CD8-positive, alpha-beta memory T cell (primary cell): ENCODE results near the gene TIAM1. TPM values are rescaled to one million over a fixed set of nuclear protein-coding genes. Genes with fewer than 3 reads are reported as not detected.

Experiments used
- CTCF ChIA-PET: fragments of 350-600 bp; sonication (Branson Sonifier 250); formaldehyde crosslinking; loops from one replicate; lab custom pipeline; 2021; ENCODE audit warnings: antibody characterized with exemption; lab: Charles Lee
- POLR2A ChIA-PET: fragments of 350-600 bp; sonication (Branson Sonifier 250); formaldehyde crosslinking; loops from one replicate; lab custom pipeline; 2021; ENCODE audit warnings: antibody characterized with exemption; lab: Charles Lee
- DNase-seq, 5 donors: peaks; one replicate each; pipeline versions ENCODE4 v3.0.0 to v3.0.0-alpha.2; 2020 to 2022; ENCODE audit warnings: mixed read lengths in 1 of 5
- H3K27ac ChIP-seq: one replicate; pipeline ENCODE4 v1.7.0; 2013; ENCODE audit warnings: low read depth, mild to moderate bottlenecking, low read length, moderate library complexity
- H3K27me3 ChIP-seq: 2 replicates; pipeline ENCODE4 v1.7.0; 2013; ENCODE audit warnings: low read length, mild to moderate bottlenecking; ENCODE audit not compliant: insufficient read depth, poor library complexity, severe bottlenecking
- H3K36me3 ChIP-seq: 2 replicates; pipeline ENCODE4 v1.7.0; 2013; ENCODE audit warnings: mild to moderate bottlenecking, low read length, moderate library complexity; ENCODE audit not compliant: insufficient read depth
- H3K4me1 ChIP-seq: 2 replicates; pipeline ENCODE4 v1.7.0; 2013; ENCODE audit warnings: mild to moderate bottlenecking, low read length, moderate library complexity; ENCODE audit not compliant: insufficient read depth
- H3K4me3 ChIP-seq: 2 replicates; pipeline ENCODE4 v1.7.0; 2013; ENCODE audit warnings: mild to moderate bottlenecking, low read length
- H3K9me3 ChIP-seq: 2 replicates; pipeline ENCODE4 v1.7.0; 2013; ENCODE audit warnings: mild to moderate bottlenecking, low read length
- H3K27ac Mint-ChIP-seq, 8 donors: one replicate each; pipeline ENCODE4 v1.8.0; 2020 to 2021; ENCODE audit warnings: mixed read lengths in 8 of 8, mild to moderate bottlenecking in 6 of 8, inconsistent platforms in 3 of 8, moderate library complexity in 3 of 8
- H3K27me3 Mint-ChIP-seq, 2 donors: one replicate each; pipeline ENCODE4 v1.8.0; 2020 to 2021; ENCODE audit warnings: mixed read lengths in 2 of 2, mild to moderate bottlenecking in 1 of 2, moderate library complexity in 1 of 2
- H3K36me3 Mint-ChIP-seq, 3 donors: one replicate each; pipeline ENCODE4 v1.8.0; 2020 to 2021; ENCODE audit warnings: mixed read lengths in 3 of 3, inconsistent platforms in 1 of 3, mild to moderate bottlenecking in 1 of 3
- H3K4me1 Mint-ChIP-seq, 3 donors: one replicate each; pipeline ENCODE4 v1.8.0; 2020 to 2021; ENCODE audit warnings: mixed read lengths in 3 of 3, inconsistent platforms in 1 of 3, mild to moderate bottlenecking in 1 of 3
- H3K4me3 Mint-ChIP-seq, 7 donors: one replicate each; pipeline ENCODE4 v1.8.0; 2020 to 2021; ENCODE audit warnings: mixed read lengths in 7 of 7, mild to moderate bottlenecking in 6 of 7, moderate library complexity in 4 of 7, inconsistent platforms in 2 of 7
- H3K9me3 Mint-ChIP-seq, 5 donors: one replicate each; pipeline ENCODE4 v1.8.0; 2020 to 2022; ENCODE audit warnings: mixed read lengths in 5 of 5, mild to moderate bottlenecking in 3 of 5, moderate library complexity in 2 of 5, inconsistent platforms in 1 of 5
- polyA plus RNA-seq: library from polyadenylated mRNA; unstranded; fragments of 300-500 nt; fragmentation: Illumina TruSeq; gene quantifications from one replicate; pipeline ENCODE4 v1.2.3, GENCODE V29; 2021
- total RNA-seq, 2 experiments: library from RNA; stranded (reverse); gene quantifications; one replicate each; pipeline ENCODE4 v1.2.3, GENCODE V29; 2021

The TIAM1 gene
- total and polyA plus RNA-seq, 3 experiments from 2014 or later = 6.3 to 37.4 (median 37.3) TPM

- H3K4me1 Mint-ChIP-seq = peaks cover 4 to 9% (median 9%) of the 10 kb centered on the region in 3 donors
- peak in 1 of 5 donors; percentile 40 for DNase-seq
- CTCF ChIA-PET = interaction anchor here (0.7 to 1.3 kb wide), 3 partner anchors 14 to 44 kb away, joined by 3 to 9 read pairs (median 3); no protein-coding TSS in a partner anchor
Observed at GRCh38 chr21:31142600-31142999, 201.5 kb downstream of the TIAM1 start.

GRCh38 chr21:31141389-31142000 lies 202.6 kb downstream of the TIAM1 start:
- DNase-seq = no peak
- Histone ChIP-seq H3K9me3 (no peaks in the 10 kb centered on the region), H3K4me3 (no peak overlapping the region), H3K27me3 (no peaks in the 10 kb centered on the region), H3K4me1 (peaks cover 5% of the 10 kb centered on the region), H3K27ac (no peak overlapping the region), H3K36me3 (no peaks in the 10 kb centered on the region)
- ChIA-PET POLR2A (no interaction called here), CTCF (interaction anchor here (1.3 kb wide), 1 partner anchor 13 kb away, joined by 3 read pairs; no protein-coding TSS in a partner anchor)
- Mint-ChIP-seq H3K27me3 (peaks cover 4 to 9% of the 10 kb centered on the region in 2 donors), H3K36me3 (peaks cover 0 to 7% (median 3%) of the 10 kb centered on the region in 3 donors), H3K27ac (no peak overlapping the region), H3K9me3 (no peaks in the 10 kb centered on the region), H3K4me3 (no peak overlapping the region), H3K4me1 (no peaks in the 10 kb centered on the region)

More at GRCh38 chr21:31142600-31142999, 201.5 kb downstream of the TIAM1 start:
- H3K27ac ChIP-seq = no peak overlapping the region
- H3K4me1 ChIP-seq = peaks cover 14% of the 10 kb centered on the region
- no peaks in the 10 kb centered on the region for H3K36me3 ChIP-seq
- no peaks in the 10 kb centered on the region for H3K9me3 ChIP-seq
- no peaks in the 10 kb centered on the region for H3K27me3 ChIP-seq
- POLR2A ChIA-PET = no interaction called here
- peaks cover 4% of the 10 kb centered on the region in 2 donors for H3K27me3 Mint-ChIP-seq
- no peak overlapping the region for H3K4me3 ChIP-seq
- peaks cover 0 to 11% (median 5%) of the 10 kb centered on the region in 3 donors for H3K36me3 Mint-ChIP-seq
- no peak overlapping the region for H3K27ac Mint-ChIP-seq
- no peak overlapping the region for H3K4me3 Mint-ChIP-seq
- no peaks in the 10 kb centered on the region for H3K9me3 Mint-ChIP-seq

- ChIA-PET POLR2A (no interaction called here), CTCF (interaction anchor here (1.3 kb wide), 1 partner anchor 12 kb away, joined by 3 read pairs; no protein-coding TSS in a partner anchor)
- H3K27me3 Mint-ChIP-seq = peaks cover 4 to 12% of the 10 kb centered on the region in 2 donors
- H3K27me3 ChIP-seq = no peaks in the 10 kb centered on the region
- no peak overlapping the region for H3K4me3 Mint-ChIP-seq
- H3K9me3 ChIP-seq = no peaks in the 10 kb centered on the region
- H3K4me1 Mint-ChIP-seq = peaks cover 0 to 1% (median 0%) of the 10 kb centered on the region in 3 donors
- H3K27ac Mint-ChIP-seq = peak overlapping the region in 1 of 8 donors; percentile 11
- no peaks in the 10 kb centered on the region for H3K9me3 Mint-ChIP-seq
- no peak overlapping the region for H3K4me3 ChIP-seq
- peaks cover 3 to 7% (median 3%) of the 10 kb centered on the region in 3 donors for H3K36me3 Mint-ChIP-seq
- no peak overlapping the region for H3K27ac ChIP-seq
- no peaks in the 10 kb centered on the region for H3K36me3 ChIP-seq
- no peak for DNase-seq
- peaks cover 5% of the 10 kb centered on the region for H3K4me1 ChIP-seq
Observed at GRCh38 chr21:31140676-31141075, 203.4 kb downstream of the TIAM1 start.

GRCh38 chr21:31140025-31140424 lies 204.0 kb downstream of the TIAM1 start:
- H3K27ac Mint-ChIP-seq = no peak overlapping the region
- no peak for DNase-seq
- H3K9me3 Mint-ChIP-seq = no peaks in the 10 kb centered on the region
- H3K36me3 Mint-ChIP-seq = peaks cover 3 to 7% (median 7%) of the 10 kb centered on the region in 3 donors
- peaks cover 5% of the 10 kb centered on the region for H3K4me1 ChIP-seq
- ChIA-PET CTCF (interaction anchor here (1.3 kb wide), 1 partner anchor 11 kb away, joined by 3 read pairs; no protein-coding TSS in a partner anchor), POLR2A (no interaction called here)
- no peak overlapping the region for H3K4me3 ChIP-seq
- H3K27ac ChIP-seq = no peak overlapping the region
- H3K9me3 ChIP-seq = no peaks in the 10 kb centered on the region
- H3K27me3 Mint-ChIP-seq = peaks cover 4 to 18% of the 10 kb centered on the region in 2 donors
- no peaks in the 10 kb centered on the region for H3K27me3 ChIP-seq
- no peaks in the 10 kb centered on the region for H3K36me3 ChIP-seq
- H3K4me3 Mint-ChIP-seq = no peak overlapping the region
- H3K4me1 Mint-ChIP-seq = peaks cover 0 to 1% (median 0%) of the 10 kb centered on the region in 3 donors

GRCh38 chr21:31137960-31138359 lies 206.1 kb downstream of the TIAM1 start:
- Histone ChIP-seq H3K9me3 (no peaks in the 10 kb centered on the region), H3K4me3 (no peak overlapping the region), H3K27me3 (no peaks in the 10 kb centered on the region), H3K4me1 (peaks cover 20% of the 10 kb centered on the region), H3K27ac (no peak overlapping the region), H3K36me3 (no peaks in the 10 kb centered on the region)
- Mint-ChIP-seq H3K27ac (no peak overlapping the region), H3K4me1 (peaks cover 13 to 16% (median 15%) of the 10 kb centered on the region in 3 donors), H3K36me3 (peaks cover 3 to 9% (median 8%) of the 10 kb centered on the region in 3 donors), H3K9me3 (no peaks in the 10 kb centered on the region), H3K27me3 (peaks cover 0 to 24% of the 10 kb centered on the region in 2 donors), H3K4me3 (no peak overlapping the region)
- DNase-seq = no peak
- CTCF ChIA-PET = interaction anchor here (1.1 kb wide), 1 partner anchor 44 kb away, joined by 4 read pairs; no protein-coding TSS in a partner anchor
- POLR2A ChIA-PET = no interaction called here

- H3K36me3 Mint-ChIP-seq = peaks cover 3 to 10% (median 8%) of the 10 kb centered on the region in 3 donors
Observed at GRCh38 chr21:31136891-31137290, 207.2 kb downstream of the TIAM1 start.

GRCh38 chr21:31135531-31136184 lies 208.4 kb downstream of the TIAM1 start:
- H3K36me3 ChIP-seq = no peaks in the 10 kb centered on the region
- ChIA-PET POLR2A (no interaction called here), CTCF (no interaction called here)
- H3K4me3 Mint-ChIP-seq = no peak overlapping the region
- H3K4me3 ChIP-seq = no peak overlapping the region
- H3K27me3 ChIP-seq = no peaks in the 10 kb centered on the region
- no peaks in the 10 kb centered on the region for H3K9me3 ChIP-seq
- peaks cover 36% of the 10 kb centered on the region for H3K4me1 ChIP-seq
- H3K27ac ChIP-seq = no peak overlapping the region
- H3K4me1 Mint-ChIP-seq = peaks cover 29 to 39% (median 38%) of the 10 kb centered on the region in 3 donors
- H3K27ac Mint-ChIP-seq = no peak overlapping the region
- DNase-seq = no peak
- peaks cover 0 to 34% of the 10 kb centered on the region in 2 donors for H3K27me3 Mint-ChIP-seq
- no peaks in the 10 kb centered on the region for H3K9me3 Mint-ChIP-seq
- H3K36me3 Mint-ChIP-seq = peaks cover 1 to 10% (median 8%) of the 10 kb centered on the region in 3 donors

More at GRCh38 chr21:31136891-31137290, 207.2 kb downstream of the TIAM1 start:
- H3K27me3 ChIP-seq = no peaks in the 10 kb centered on the region
- no peak for DNase-seq
- H3K4me3 ChIP-seq = no peak overlapping the region
- Mint-ChIP-seq H3K4me1 (peaks cover 24 to 26% (median 26%) of the 10 kb centered on the region in 3 donors), H3K4me3 (no peak overlapping the region), H3K27me3 (peaks cover 0 to 24% of the 10 kb centered on the region in 2 donors), H3K9me3 (no peaks in the 10 kb centered on the region), H3K27ac (no peak overlapping the region)
- no peaks in the 10 kb centered on the region for H3K9me3 ChIP-seq
- ChIA-PET CTCF (no interaction called here), POLR2A (no interaction called here)
- H3K36me3 ChIP-seq = no peaks in the 10 kb centered on the region
- H3K4me1 ChIP-seq = peaks cover 24% of the 10 kb centered on the region
- H3K27ac ChIP-seq = no peak overlapping the region
